Uterus (tissue), 2 donors: ENCODE data around the gene FGF3.

Experiments
- POLR2A ChIP-seq, 2 donors: fragments of 450-650 bp; IDR thresholded peaks; one replicate each; pipeline ENCODE4 v1.6.1; 2016; ENCODE audit warnings: antibody characterized with exemption in 2 of 2, mild to moderate bottlenecking in 1 of 2, moderate library complexity in 1 of 2
- TF ChIP-seq, protein P1 (sequence below), 4 experiments: fragments of 200-600 bp in 2 of 4; fragments of 450-650 bp in 2 of 4; sonication (generic) in 2 of 4; IDR thresholded peaks; one replicate each; pipeline ENCODE4 v1.5.1; 2016 to 2019; ENCODE audit warnings: antibody characterized with exemption in 4 of 4, mild to moderate bottlenecking in 2 of 4, moderate library complexity in 1 of 4

DNA sequence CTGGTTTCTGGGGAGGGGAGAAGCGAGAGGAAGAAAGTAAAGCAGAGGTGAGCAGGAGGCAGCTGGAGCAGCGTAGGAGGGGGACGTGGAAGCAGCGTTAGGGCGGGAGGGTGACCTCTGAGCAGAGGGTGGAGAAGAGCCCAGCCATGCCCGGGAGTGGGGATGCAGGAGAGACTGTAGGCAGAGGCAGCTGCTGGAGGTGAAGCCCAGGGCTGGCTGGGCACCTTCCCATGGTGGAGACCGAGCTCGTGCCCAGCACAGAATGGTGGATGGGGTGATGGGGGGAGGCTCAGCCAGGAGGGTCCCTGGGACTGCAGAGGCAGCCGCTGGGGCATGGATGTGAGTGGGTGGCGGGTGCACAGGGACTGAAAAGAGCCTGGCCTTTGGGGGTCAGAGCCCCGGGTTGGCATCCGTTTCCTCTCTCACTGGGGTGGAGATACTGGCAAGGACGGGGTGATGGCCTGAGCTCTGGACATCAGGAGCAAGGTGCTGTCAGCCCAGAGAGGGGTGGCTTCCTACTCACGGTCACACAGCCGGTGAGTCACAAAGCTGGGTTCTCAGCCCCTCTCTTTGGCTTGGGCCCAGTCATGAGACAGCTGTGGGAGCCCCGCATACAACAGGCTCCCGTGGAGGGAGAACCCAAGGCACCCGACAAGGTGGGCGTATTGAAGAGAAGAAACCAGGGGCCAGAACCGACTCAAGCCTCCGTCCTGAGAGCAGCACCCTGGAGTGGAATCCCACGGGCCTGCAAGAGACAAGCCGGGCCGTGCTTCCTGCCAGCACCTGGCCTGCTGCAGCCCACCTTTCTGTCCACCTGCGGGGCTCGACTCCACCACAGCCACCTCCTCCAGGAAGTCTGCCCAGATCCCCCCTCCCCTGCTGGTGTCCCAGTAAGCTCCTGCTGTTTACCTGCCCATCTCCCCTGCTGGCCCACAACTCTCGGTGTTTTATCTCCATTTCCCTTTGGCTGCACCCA is 45.8 kb upstream of the FGF3 start:
- TF ChIP-seq, protein P1, sequence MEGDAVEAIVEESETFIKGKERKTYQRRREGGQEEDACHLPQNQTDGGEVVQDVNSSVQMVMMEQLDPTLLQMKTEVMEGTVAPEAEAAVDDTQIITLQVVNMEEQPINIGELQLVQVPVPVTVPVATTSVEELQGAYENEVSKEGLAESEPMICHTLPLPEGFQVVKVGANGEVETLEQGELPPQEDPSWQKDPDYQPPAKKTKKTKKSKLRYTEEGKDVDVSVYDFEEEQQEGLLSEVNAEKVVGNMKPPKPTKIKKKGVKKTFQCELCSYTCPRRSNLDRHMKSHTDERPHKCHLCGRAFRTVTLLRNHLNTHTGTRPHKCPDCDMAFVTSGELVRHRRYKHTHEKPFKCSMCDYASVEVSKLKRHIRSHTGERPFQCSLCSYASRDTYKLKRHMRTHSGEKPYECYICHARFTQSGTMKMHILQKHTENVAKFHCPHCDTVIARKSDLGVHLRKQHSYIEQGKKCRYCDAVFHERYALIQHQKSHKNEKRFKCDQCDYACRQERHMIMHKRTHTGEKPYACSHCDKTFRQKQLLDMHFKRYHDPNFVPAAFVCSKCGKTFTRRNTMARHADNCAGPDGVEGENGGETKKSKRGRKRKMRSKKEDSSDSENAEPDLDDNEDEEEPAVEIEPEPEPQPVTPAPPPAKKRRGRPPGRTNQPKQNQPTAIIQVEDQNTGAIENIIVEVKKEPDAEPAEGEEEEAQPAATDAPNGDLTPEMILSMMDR (IDR thresholded peaks at IDR 0.05): no peak
- no peak for TF ChIP-seq POLR2A (IDR thresholded peaks at IDR 0.05)
